ENCODE measurements around the gene GOLIM4. TPM values are rescaled to one million over a fixed set of nuclear protein-coding genes. Genes with fewer than 3 reads are reported as not detected.
A peak's percentile ranks its signal among the peaks of the same experiment; 100 is the strongest.

The GOLIM4 gene
- total RNA-seq, 1 experiment from 2014 or later = 25.3 TPM

GRCh38 chr3:168049367-168049974 is 46.3 kb downstream of the GOLIM4 start:
- intact Hi-C loops (cut with micrococcal nuclease) = no loop called here
- no peaks in the 10 kb centered on the region for H3F3A ChIP-seq (ENCODE audit: low read length, unreplicated experiment)
- TF ChIP-seq EZH2 (IDR thresholded peaks at IDR 0.05; ENCODE audit: low read length, unreplicated experiment) = no peak
- no peak for TF ChIP-seq EZH2phosphoT487 (IDR thresholded peaks at IDR 0.05; ENCODE audit: borderline replicate concordance, low read length)
- no peak for TF ChIP-seq CTCF (conservative IDR thresholded peaks at IDR 0.05; ENCODE audit: low read depth, low read length)
- H3K9ac ChIP-seq (ENCODE audit: low read length) = no peak overlapping the region
- no peaks in the 10 kb centered on the region for H3K27me3 ChIP-seq (ENCODE audit: low read length)
- no peaks in the 10 kb centered on the region for H3K36me3 ChIP-seq (ENCODE audit: low read depth, low read length)
- ChIA-PET POLR2A (ENCODE audit: unreplicated experiment) (no interaction called here), CTCF (interaction anchor here (0.6 kb wide), 2 partner anchors 41 to 394 kb away, joined by 3 to 4 read pairs; no protein-coding TSS in a partner anchor)
- no peak overlapping the region for H3K4me2 ChIP-seq (ENCODE audit: low read length)
- no peak overlapping the region for H2AFZ ChIP-seq (ENCODE audit: low read length)
- DNase-seq = no peak
- H4K20me1 ChIP-seq (ENCODE audit: low read length) = no peaks in the 10 kb centered on the region
- H3K9me2 ChIP-seq (replicated peaks; ENCODE audit: low read length) = no peaks in the 10 kb centered on the region
- H3K4me3 ChIP-seq (ENCODE audit: low read length) = no peak overlapping the region
- H3K27ac ChIP-seq (ENCODE audit: low read length) = no peak overlapping the region
- BruUV-seq (replicated peaks) = no TSS peak
- no peaks in the 10 kb centered on the region for H3K79me2 ChIP-seq (ENCODE audit: low read length)
- no peaks in the 10 kb centered on the region for H3K9me3 ChIP-seq (ENCODE audit: low read length)
- no peaks in the 10 kb centered on the region for H3K4me1 ChIP-seq (ENCODE audit: insufficient read depth, low read length)
- 0 out of 2 replicates have a peak, but pooled peaks have one; percentile 6 for ATAC-seq

GRCh38 chr3:168048414-168049330 is 47.1 kb downstream of the GOLIM4 start:
- H3K36me3 ChIP-seq (ENCODE audit: low read depth, low read length) = no peaks in the 10 kb centered on the region
- H3K9me2 ChIP-seq (replicated peaks; ENCODE audit: low read length) = no peaks in the 10 kb centered on the region
- ATAC-seq (no peak), DNase-seq (no peak)
- no peak overlapping the region for H3K4me2 ChIP-seq (ENCODE audit: low read length)
- H3K4me1 ChIP-seq (ENCODE audit: insufficient read depth, low read length) = no peaks in the 10 kb centered on the region
- no TSS peak for BruUV-seq (replicated peaks)
- H4K20me1 ChIP-seq (ENCODE audit: low read length) = no peaks in the 10 kb centered on the region
- intact Hi-C loops (cut with micrococcal nuclease) = no loop called here
- H3K27ac ChIP-seq (ENCODE audit: low read length) = no peak overlapping the region
- no peak overlapping the region for H3K4me3 ChIP-seq (ENCODE audit: low read length)
- POLR2A ChIA-PET (ENCODE audit: unreplicated experiment) = no interaction called here
- H3K79me2 ChIP-seq (ENCODE audit: low read length) = no peaks in the 10 kb centered on the region
- CTCF ChIA-PET = interaction anchor here (0.6 to 1.0 kb wide), 6 partner anchors 13 to 1158 kb away, joined by 3 to 22 read pairs (median 6); no protein-coding TSS in a partner anchor
- no peak overlapping the region for H3K9ac ChIP-seq (ENCODE audit: low read length)
- no peaks in the 10 kb centered on the region for H3K9me3 ChIP-seq (ENCODE audit: low read length)
- TF ChIP-seq CTCF (conservative IDR thresholded peaks at IDR 0.05; ENCODE audit: low read depth, low read length) (no peak), EZH2phosphoT487 (IDR thresholded peaks at IDR 0.05; ENCODE audit: borderline replicate concordance, low read length) (no peak), EZH2 (IDR thresholded peaks at IDR 0.05; ENCODE audit: low read length, unreplicated experiment) (no peak)
- no peaks in the 10 kb centered on the region for H3K27me3 ChIP-seq (ENCODE audit: low read length)
- H2AFZ ChIP-seq (ENCODE audit: low read length) = no peak overlapping the region
- H3F3A ChIP-seq (ENCODE audit: low read length, unreplicated experiment) = no peaks in the 10 kb centered on the region
